Activated naive CD4-positive, alpha-beta T cell (primary cell): ENCODE data around the gene IL20RB.

Experiments used
- DNase-seq, 4 experiments: peaks; one replicate each; lab custom pipeline; 2025; lab: John Stamatoyannopoulos, UW

Gene IL20RB

DNA sequence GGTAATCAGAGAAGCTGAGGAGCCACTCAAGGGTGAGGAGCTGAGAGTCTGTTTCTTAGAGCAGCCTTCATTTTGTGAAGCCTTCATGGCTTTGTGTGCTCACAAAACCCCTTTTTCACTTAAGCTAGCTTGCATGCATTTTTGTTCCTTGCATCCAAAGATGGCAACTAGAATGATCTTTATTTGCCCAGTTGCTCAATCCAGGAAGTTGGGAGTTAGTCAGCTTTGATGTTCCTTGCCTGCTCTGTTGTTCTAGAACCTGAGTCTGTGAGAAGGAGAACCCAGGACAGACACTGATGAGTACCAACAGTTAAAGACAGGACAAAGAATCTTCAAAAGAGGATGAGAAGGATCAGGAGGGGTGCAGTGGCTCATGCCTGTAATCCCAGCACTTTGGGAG, 81.8 kb downstream of the IL20RB start:
- no peak for DNase-seq

DNA sequence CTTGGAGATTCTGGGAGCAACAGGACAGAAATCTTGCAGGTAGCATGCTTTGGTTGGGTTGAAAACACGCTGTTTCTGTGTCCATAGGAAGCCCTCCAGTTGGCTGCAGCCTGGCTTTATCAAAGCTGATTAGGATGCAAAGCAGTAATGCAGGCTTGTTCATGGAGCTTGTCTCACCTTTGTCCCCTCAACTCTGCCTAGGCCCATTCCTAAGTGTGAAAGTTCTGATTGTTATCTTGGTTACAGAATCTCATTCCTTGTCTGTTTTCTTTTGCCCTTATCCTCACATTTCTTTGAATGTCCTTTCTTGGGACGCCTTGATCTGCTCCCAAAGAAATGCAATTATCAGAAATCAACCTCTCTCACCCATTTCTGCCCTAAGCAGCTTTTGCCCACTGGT, 83.5 kb downstream of the IL20RB start:
- no peak for DNase-seq

DNA sequence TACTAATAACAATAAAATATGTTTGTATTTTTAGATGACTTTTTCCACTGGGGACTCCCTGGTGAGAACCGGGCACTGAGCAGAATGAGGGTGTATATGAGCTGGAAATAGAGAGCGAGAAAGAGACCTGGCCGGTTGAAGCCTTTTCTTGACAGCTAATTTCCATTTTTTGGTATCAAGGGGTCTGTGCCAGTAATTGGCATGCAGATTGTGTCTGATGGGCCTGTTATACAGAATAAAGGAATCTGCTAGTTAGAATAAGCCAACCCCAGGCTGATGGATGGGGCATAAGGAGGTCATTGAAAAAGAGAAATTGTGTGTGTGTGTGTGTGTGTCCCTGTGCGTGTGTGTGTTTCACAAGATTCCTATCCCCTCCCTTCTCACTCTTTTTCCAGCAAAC, 83.9 kb downstream of the IL20RB start:
- DNase-seq: no peak

DNA sequence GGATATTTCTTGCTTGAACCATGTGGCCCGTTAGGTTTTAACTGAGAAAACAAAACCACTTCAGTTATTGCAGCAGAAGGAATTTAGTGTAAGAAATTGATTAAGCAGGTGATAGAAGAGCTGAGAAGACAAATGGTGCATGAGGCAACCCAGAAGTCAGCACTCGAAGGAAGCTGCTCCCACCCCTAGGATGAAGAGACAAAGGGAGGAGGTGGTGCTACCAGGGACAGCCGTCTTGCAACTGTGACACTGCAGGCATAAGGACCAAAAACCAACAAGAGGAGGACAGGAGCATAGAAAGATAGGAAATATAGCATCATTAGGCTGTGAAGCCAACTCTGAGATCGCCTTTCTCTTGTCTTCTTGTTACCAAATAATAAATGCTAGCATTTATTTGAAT, 89.0 kb downstream of the IL20RB start:
- no peak for DNase-seq

DNA sequence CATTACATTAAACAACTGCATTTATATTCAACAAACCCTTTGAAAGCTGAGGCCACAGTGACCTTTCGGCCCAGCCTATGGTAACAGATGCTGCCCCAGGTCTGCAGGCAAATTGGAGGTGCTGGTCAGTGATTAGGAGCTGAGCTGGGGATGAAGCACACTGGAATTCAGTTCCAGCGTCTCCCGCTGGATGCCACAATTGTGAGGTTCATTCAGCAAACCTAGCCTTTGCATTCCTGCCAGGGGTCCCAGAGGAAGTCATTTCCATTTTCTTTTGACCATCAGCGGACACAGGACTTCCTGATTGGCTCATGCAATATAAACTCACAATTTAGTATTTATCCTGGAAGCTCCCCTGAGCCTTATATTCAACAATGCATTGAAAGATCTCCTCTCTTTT, 89.5 kb downstream of the IL20RB start:
- DNase-seq: no peak

DNA sequence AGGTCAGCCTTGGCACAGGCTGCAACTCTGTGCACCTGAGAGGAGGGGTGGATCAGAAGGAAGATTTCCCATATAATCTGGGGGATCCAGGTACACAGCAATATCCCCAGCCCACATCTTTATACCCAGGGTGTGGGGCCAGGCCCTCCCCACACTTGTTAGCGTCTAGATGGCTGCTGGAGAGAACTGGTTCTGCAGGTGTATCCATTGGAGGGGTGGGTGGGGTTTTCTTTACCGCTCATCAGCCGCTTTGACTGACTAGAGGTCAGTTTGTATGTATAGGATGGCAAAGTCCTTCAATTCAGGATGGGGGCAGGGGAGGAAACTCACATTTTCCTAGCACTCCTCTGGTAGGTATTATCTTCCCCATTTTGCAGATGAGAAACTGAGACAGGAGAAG, 92.5 kb downstream of the IL20RB start:
- DNase-seq: no peak

DNA sequence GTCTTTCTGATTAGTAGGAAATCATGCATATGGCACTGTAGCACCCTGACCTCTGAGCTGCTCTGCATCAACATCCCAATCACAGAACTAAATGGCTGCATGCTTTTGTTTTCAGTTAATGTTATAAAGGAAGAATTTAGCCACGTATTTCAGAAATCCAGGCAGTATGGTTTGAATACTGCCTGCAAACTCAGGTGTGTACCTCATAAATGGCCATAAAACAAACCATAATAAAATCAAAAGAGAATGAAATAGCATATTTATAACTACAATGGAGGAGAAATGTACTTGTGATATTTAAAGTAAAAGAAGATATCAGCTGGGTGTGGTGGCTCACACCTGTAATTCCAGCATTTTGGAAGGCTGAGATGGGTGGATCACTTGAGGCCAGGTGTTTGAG, 94.5 kb downstream of the IL20RB start:
- no peak for DNase-seq
